HG03135 (cell line): ENCODE measurements around the gene CYP39A1.
"Not testable (repeated sequence)": the region's sequence is repeated elsewhere in the genome, so short reads cannot be mapped to it uniquely, and the experiment has no call there.

ENCODE experiments used
- ATAC-seq: cut with Tn5 transposase; IDR thresholded peaks from one replicate; pipeline ENCODE4 v1.9.1; 2021; ENCODE audit warnings: mild to moderate bottlenecking, moderate library complexity; ENCODE audit not compliant: unreplicated experiment

CYP39A1 gene

GRCh38 chr6:46648869-46649492 lies 3.6 kb downstream of the CYP39A1 start:
- no peak for ATAC-seq

DNA sequence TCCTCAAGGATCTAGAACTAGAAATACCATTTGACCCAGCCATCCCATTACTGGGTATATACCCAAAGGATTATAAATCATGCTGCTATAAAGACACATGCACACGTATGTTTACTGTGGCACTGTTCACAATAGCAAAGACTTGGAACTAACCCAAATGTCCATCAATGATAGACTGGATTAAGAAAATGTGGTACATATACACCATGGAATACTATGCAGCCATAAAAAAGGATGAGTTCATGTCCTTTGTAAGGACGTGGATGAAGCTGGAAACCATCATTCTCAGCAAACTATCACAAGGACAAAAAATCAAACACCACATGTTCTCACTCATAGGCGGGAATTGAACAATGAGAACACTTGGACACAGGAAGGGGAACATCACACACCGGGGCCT lies 4.5 kb downstream of the CYP39A1 start:
- ATAC-seq: not testable (repeated sequence)

DNA sequence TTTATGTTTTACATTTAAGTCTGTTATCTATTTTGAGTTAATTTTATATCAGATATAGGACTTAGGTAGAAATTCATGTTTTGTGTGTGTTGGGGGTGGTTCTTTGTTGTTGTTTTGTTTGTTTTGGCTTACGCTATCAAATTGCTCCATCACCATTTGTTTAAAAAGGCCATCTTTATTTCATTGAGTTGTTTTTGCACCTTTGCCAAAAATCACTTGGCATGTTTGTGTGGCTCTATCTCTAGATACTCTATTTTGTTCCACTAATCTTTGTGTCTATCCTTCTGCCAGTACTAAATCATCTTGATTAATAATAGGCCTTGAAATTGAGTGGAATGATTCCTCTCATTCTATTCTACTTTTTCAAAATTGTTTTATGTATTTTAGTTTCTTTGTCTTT lies 7.4 kb downstream of the CYP39A1 start:
- no peak for ATAC-seq

GRCh38 chr6:46642928-46643751 lies 9.5 kb downstream of the CYP39A1 start:
- no peak for ATAC-seq

GRCh38 chr6:46638650-46639049 lies 14.0 kb downstream of the CYP39A1 start:
- ATAC-seq: no peak

GRCh38 chr6:46637933-46638332 lies 14.7 kb downstream of the CYP39A1 start:
- ATAC-seq: no peak

DNA sequence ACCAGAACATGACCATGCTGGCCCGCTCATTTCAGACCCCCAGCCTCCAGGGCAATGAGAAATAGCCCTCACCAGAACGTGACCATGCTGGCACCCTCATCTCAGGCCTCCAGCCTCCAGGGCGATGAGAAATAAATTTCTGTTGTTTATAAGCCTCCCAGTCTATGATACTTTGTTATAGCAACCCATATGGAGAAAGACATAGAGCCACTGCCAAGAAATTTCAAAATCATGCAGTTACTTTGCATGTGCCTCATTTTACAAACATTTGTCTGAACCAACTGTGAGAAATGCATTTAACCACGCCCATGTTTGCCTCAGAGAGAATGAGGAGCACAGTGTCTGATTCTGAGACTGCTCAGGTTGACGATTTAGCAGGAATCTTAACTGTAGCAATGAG lies 15.5 kb downstream of the CYP39A1 start:
- ATAC-seq: no peak

DNA sequence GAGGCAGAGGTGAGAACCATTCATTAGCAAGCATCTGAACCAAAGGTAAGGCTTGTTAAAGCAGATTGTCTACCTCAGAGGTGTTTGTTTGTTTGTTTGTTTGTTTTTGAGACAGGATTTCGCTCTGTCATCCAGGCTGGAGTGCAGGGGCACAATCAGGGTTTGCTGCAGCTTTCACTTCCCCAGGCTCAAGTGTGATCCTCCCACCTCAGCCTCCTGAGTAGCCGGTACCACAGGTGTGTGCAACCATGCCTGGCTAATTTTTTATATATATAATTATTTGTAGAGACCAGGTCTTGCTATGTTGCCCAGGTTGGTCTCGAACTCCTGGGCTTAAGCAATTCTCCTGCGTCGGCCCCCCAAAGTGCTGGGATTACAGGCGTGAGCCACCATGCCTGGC lies 17.2 kb downstream of the CYP39A1 start:
- no peak for ATAC-seq

GRCh38 chr6:46632053-46632452 lies 20.6 kb downstream of the CYP39A1 start:
- no peak for ATAC-seq

DNA sequence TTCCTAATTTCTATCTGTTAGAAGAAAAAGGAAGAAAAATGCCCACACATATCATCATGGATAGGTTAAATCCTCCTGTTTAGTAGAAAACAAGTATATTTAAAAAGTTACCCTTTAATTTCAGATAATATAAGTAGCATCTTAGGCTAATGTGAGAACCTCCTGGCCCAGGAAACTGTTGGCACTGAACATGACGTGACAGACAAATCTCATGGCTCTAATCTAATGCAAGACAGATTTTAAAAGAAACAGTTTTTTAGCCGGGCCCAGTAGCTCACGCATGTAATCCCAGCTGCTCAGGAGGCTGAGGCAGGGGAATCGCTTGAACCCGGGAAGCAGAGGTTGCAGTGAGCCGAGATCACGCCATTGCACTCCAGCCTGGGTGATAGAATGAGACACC lies 22.9 kb downstream of the CYP39A1 start:
- no peak for ATAC-seq

GRCh38 chr6:46628976-46629375 lies 23.6 kb downstream of the CYP39A1 start:
- ATAC-seq: no peak

- no peak for ATAC-seq
Observed at GRCh38 chr6:46628498-46628897, 24.1 kb downstream of the CYP39A1 start.

DNA sequence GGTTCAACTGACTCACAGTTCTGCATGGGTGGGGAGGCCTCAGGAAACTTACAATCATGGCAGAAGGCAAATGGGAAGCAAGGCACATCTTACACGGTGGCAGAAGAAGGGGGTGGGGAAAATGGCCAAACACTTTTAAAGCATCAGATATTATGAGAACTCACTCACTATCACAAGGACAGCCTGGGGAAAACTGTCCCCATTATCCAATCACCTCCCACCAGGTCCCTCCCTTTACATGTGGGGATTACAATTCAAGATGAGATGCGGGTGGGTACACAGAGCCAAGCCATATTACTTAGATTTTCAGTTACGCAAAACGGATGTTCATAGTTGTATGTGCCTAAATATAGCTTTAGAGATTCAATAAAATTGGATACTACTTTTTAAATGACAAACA lies 25.6 kb downstream of the CYP39A1 start:
- ATAC-seq: no peak

- no peak for ATAC-seq
Observed at GRCh38 chr6:46626228-46626909, 26.2 kb downstream of the CYP39A1 start.

DNA sequence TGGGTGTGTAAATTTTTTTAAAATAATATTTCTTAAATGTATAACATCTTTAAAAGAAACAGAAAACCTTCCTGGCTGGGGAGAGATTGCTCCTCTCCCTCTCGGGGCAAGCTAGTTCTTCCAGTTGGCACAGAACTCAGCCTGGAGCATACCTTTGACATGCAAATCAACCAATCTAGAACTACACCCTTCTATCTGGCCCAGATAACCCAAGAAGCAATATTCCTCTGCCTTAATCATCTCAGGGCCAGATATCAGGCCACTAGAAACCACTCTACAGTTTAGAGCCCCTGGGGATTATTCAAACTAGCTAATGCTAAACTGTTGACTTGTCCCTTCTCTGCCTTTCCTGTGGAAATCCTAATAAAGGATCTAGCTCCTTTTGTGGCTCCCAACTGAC lies 33.9 kb downstream of the CYP39A1 start:
- no peak for ATAC-seq

GRCh38 chr6:46612645-46613044 lies 40.0 kb downstream of the CYP39A1 start:
- ATAC-seq: no peak

GRCh38 chr6:46610862-46611553 lies 41.6 kb downstream of the CYP39A1 start:
- ATAC-seq: no peak

DNA sequence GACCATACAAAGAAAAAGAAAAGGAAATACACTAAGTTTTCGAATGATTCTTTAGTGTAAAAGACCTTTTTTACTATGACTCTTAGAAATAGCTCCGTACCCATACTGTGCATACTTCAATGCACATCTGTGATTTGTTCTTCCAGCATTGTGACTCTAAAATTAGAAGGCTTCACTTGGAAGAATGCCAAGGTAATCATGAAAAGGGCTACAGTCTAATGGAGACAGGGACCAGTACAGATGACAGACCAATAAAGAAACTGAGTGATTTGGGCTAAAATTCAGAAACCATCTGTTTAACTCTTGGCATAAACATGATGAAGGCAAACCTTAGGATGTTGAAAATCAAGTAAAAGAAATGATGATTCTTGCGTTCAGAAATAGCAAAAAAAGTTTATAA lies 46.3 kb downstream of the CYP39A1 start:
- no peak for ATAC-seq

DNA sequence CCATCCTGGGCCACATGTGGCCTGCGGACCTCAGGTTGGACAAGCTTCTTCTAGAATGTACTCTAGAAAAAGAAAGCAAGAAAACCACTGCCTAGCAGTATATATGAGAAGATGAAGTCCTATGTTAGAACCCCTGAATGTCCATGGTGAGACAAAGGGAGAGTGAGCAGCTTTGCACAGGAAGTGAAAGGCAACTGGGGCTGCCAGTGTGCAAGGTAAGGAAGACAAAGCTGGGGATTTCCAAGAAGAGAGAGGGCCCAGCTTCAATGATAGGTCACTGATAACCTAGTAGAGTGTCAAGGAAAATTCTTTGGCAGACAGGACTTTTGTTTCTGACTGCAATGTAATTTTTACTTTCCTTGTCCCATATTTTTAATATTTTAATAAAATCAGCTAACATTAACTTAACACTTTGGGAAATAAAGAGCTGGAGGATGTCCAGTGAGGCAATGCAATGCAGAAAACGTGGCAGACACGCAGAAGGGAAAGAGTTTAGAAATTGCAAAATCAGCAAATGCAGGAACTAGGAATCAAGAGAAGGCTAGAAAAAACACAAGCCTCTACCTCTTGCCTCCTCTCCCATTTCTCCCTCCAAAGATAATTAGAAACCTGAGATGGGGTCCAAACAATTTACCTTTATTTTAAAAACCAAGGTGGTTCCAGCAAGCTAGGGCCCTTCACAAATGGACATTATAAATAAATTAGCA lies 47.4 kb downstream of the CYP39A1 start:
- ATAC-seq: no peak

GRCh38 chr6:46598215-46598614 lies 54.4 kb downstream of the CYP39A1 start:
- no peak for ATAC-seq

GRCh38 chr6:46592740-46593139 lies 59.9 kb downstream of the CYP39A1 start:
- no peak for ATAC-seq
